Measurements from ENCODE around the gene PRSS37.

PRSS37 gene

DNA sequence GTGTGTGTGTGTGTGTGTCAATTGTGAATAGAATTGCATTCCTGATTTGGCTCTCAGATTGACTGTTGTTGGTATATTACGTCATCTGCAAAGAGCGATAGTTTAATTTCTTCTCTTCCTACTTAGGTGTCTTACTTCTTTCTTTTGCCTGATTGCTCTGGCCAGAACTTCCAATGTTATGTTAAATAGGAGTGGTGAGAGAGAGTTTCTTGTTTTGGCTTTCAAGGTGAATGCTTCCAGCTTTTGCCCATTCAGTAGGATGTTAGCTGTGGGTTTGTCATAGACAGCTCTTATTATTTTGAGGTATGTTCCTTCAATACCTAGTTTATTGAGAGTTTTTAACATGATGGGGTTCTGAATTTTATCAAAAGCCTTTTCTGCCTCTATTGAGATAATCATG is 34.2 kb upstream of the PRSS37 start:
- TF ChIP-seq, protein P1, sequence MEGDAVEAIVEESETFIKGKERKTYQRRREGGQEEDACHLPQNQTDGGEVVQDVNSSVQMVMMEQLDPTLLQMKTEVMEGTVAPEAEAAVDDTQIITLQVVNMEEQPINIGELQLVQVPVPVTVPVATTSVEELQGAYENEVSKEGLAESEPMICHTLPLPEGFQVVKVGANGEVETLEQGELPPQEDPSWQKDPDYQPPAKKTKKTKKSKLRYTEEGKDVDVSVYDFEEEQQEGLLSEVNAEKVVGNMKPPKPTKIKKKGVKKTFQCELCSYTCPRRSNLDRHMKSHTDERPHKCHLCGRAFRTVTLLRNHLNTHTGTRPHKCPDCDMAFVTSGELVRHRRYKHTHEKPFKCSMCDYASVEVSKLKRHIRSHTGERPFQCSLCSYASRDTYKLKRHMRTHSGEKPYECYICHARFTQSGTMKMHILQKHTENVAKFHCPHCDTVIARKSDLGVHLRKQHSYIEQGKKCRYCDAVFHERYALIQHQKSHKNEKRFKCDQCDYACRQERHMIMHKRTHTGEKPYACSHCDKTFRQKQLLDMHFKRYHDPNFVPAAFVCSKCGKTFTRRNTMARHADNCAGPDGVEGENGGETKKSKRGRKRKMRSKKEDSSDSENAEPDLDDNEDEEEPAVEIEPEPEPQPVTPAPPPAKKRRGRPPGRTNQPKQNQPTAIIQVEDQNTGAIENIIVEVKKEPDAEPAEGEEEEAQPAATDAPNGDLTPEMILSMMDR (IDR thresholded peaks at IDR 0.05; ENCODE audit: control insufficient read depth, insufficient read depth, low read depth, low read length, missing control alignments) = no peak
- DNase-seq (ENCODE audit: low read depth) = no peak
- no peak overlapping the region for H3K4me3 ChIP-seq (ENCODE audit: control insufficient read depth, low read depth, low read length)

DNA sequence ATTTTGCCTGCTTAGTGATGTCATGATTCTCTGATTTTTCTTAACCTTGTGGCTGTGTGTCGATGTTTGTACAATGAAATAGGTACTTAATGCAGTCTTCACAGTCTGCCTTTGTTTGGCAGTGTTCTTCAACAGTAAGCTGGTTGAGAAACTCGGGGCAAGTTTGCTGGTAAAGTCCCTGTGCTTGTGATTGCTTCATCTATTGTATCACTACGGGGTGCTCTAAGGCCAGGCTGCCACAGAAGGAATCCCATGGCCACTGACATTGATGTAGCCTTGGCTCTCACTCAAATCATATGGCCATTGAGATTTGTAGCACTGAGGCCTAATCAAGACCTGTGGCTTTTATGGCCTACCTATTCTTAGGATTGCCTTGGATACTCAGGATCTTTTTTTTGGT is 33.5 kb upstream of the PRSS37 start:
- DNase-seq (ENCODE audit: low read depth) = no peak
- H3K4me3 ChIP-seq (ENCODE audit: control insufficient read depth, low read depth, low read length) = no peak overlapping the region
- TF ChIP-seq, protein P1 (IDR thresholded peaks at IDR 0.05; ENCODE audit: control insufficient read depth, insufficient read depth, low read depth, low read length, missing control alignments) = no peak

DNA sequence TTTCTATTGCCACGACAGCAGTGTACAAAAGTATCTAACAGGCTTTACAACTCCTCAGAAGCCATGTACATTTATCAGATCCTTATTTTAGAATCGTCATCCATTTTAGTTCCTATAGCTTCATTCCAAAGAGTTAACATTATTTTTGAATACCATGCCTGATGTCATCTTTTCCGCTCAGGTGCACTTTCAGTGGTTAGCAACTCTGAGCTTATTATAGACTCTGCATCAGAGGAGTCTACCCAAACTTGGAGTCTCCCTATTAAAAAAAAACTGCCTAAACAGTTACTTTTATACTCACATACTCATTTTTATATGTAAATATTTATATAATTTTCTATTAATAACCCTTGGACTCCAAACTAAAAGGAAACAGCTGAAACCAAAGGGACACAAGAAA is 31.6 kb upstream of the PRSS37 start:
- no peak for DNase-seq (ENCODE audit: low read depth)
- TF ChIP-seq, protein P1 (IDR thresholded peaks at IDR 0.05; ENCODE audit: control insufficient read depth, insufficient read depth, low read depth, low read length, missing control alignments) = no peak
- no peak overlapping the region for H3K4me3 ChIP-seq (ENCODE audit: control insufficient read depth, low read depth, low read length)

DNA sequence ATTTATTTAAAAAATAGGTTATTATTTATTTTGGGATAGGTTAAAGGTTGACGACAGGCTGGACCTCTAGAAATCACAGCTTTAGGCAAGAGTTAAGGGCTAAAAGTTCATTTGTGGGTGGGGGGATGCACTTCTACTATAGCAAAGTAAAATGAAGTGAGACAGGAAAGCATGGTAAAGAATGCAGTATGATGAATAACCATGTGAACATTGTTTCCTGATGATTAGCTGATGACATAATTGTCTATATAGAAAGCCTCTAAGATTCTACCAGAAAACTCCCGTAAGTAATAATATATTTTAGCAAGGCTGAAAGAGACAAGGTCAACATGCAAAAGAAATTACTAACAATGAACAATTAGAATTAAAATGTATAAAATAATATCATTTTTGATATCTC is 25.7 kb upstream of the PRSS37 start:
- no peak overlapping the region for H3K4me3 ChIP-seq (ENCODE audit: control insufficient read depth, low read depth, low read length)
- TF ChIP-seq, protein P1 (IDR thresholded peaks at IDR 0.05; ENCODE audit: control insufficient read depth, insufficient read depth, low read depth, low read length, missing control alignments) = no peak
- DNase-seq (ENCODE audit: low read depth) = no peak

- TF ChIP-seq, protein P1 (IDR thresholded peaks at IDR 0.05; ENCODE audit: control insufficient read depth, insufficient read depth, low read depth, low read length, missing control alignments) = no peak
- no peak for DNase-seq (ENCODE audit: low read depth)
Observed at GRCh38 chr7:141864765-141865447, 23.6 kb upstream of the PRSS37 start.

GRCh38 chr7:141860207-141860606 is 18.9 kb upstream of the PRSS37 start:
- DNase-seq (ENCODE audit: low read depth) = no peak
- H3K4me3 ChIP-seq (ENCODE audit: control insufficient read depth, low read depth, low read length) = no peak overlapping the region
- TF ChIP-seq, protein P1 (IDR thresholded peaks at IDR 0.05; ENCODE audit: control insufficient read depth, insufficient read depth, low read depth, low read length, missing control alignments) = no peak

More at GRCh38 chr7:141864765-141865447, 23.6 kb upstream of the PRSS37 start:
- H3K4me3 ChIP-seq (ENCODE audit: control insufficient read depth, low read depth, low read length) = no peak overlapping the region

All from AG09309 (cell line).